Tongue (tissue), 2 donors: ENCODE results near the gene METTL5. TPM values are rescaled to one million over a fixed set of nuclear protein-coding genes. Genes with fewer than 3 reads are reported as not detected.
A peak's percentile ranks its signal among the peaks of the same experiment; 100 is the strongest.
"Not testable (repeated sequence)": the region's sequence is repeated elsewhere in the genome, so short reads cannot be mapped to it uniquely, and the experiment has no call there.

Experiments
- DNase-seq: peaks from one replicate; pipeline ENCODE4 v3.0.0-alpha.2; 2015
- total RNA-seq: library from RNA; depleted of rRNA; stranded (reverse); fragments of >200 nt; gene quantifications from one replicate; pipeline ENCODE4 v1.2.3, GENCODE V29; 2014

The METTL5 gene
- total RNA-seq, 1 donor from 2014 or later = 37.0 TPM

DNA sequence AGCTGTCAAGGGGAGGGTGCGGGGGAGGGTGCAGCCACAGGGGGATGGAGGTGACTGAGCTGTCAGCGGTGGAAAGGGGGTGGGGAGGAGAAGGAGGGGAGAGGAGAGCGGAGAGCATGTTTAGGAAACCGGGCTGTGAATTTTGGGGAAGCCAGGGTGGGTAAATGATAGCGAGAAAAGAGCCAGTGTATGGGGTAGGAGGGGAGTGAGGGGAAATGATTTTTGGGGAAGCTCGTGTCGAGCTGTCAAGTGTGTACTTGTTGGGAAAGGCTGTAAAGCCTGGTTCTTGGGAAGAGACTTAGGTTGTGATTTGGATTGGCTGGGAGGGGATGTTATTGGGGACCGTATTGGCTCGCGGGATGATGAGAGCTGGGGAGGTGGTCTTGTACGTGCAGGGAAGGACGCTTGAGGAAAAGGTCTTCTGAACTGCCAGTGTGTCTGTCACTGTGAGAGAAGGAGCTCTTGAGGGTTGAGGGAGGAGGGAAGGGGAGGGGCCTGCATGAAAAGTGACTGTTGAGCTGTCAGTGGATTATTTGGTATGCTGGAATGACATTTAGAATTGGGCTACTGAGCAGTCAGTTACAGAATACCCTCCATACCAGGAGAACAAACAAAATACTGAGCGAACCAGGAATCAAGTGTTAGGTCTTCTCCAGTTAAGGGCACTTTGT is 3.6 kb upstream of the METTL5 start:
- peak; percentile 62 for DNase-seq

GRCh38 chr2:169827272-169828140 is 2.8 kb upstream of the METTL5 start, which contains the start of gene UBR3:
Gene UBR3, plus strand, starts transcription at chr2:169827454. Its CDS starts 54 bp downstream, at chr2:169827508.
- DNase-seq = peak; percentile 98

DNA sequence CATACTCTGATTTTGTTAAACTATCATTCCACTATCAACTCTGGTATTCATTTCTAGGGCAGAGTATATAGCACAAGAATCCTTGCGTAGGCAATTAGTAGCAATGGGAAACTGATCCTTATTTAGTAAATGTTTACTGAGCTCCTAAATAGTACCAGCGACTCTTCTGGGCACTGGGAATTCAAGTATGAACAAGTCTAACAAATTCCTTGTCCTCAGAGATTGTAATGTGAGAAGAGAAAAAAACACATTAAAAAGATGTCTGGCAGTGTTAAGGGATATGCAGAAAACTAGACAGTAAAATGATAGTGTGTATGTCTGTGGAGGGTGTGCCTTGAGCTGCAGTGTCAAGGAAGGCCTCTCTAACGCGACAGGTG is 721 bp downstream of the METTL5 start:
- no peak for DNase-seq

GRCh38 chr2:169822785-169823392 is 1.8 kb downstream of the METTL5 start:
- DNase-seq = no peak

GRCh38 chr2:169822036-169822435 is 2.7 kb downstream of the METTL5 start:
- no peak for DNase-seq

- DNase-seq = not testable (repeated sequence)
Measured at GRCh38 chr2:169820101-169820500, 4.6 kb downstream of the METTL5 start.

DNA sequence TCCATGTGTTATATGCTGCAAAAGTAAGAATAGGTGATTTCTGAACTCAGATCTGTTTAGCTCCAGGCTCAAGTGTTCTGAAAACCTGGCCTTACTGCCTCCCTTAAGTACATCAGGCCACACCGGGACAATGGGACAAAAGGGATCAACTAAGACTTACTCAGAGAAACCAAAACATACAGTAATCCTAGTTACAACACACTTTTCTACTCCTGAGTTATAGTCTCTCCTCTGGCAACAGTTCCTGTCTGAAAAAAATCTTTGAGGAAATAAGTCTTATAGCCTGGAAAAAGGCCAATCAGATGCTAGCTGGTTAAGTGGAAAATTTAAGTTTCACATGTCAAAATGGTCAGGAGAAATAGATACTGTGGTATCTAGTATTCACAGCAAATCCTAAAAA is 5.6 kb downstream of the METTL5 start:
- DNase-seq = no peak

DNA sequence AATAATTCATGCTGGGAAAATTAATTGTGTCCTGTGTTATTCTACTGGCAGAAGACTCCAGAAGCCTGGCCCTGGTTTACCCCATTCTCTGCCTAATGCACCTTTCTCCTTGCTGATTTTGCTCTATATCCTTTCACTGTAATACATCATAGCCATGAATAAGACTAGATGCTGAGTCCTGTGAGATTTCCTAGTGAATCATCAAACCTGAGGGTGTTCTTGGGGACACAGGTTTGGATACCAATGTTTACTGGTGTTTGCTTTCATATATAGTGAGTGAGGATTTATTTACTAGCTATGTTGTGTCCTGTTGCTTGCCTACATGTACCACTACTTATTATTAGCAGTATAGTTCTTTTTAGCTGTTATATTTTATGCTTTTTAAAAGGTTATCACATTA is 6.5 kb downstream of the METTL5 start:
- no peak for DNase-seq

GRCh38 chr2:169817369-169817768 is 7.3 kb downstream of the METTL5 start:
- not testable (repeated sequence) for DNase-seq

GRCh38 chr2:169816961-169817360 is 7.7 kb downstream of the METTL5 start:
- not testable (repeated sequence) for DNase-seq

GRCh38 chr2:169815849-169816248 is 8.9 kb downstream of the METTL5 start:
- DNase-seq = no peak

DNA sequence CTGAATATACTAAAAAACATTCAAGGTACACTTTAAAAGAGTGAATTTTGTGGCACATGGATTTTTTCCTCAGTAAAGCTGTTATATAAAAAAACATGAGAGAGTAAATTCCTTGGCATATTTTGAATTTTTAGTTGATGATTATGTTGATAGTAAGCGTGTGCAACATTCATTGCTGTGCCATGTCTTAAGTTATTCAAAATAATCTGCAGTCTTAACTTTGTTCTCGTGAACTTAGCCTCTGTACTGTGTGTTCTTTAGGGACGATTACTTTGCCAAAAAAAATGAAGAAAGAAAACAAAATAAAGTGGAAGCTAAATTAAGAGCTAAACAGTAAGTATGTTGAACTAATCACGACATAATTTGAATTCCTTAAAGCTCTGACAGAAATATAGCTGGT is 16.5 kb downstream of the METTL5 start:
- no peak for DNase-seq

DNA sequence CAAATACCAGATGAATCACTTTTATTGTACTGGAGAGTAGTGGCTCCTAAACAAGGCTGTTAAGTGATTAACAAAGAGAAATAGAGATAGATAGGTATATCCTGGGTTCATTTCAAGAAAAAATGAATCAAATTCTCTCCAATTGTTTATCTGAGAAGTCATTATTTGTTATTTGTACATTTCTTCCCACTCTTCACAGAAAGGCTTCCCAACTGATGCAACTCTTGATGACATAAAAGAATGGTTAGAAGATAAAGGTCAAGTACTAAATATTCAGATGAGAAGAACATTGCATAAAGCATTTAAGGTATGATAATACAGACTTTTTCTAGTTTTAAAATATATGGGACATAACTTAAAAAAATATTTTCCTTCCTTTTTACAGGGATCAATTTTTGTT is 18.1 kb downstream of the METTL5 start:
- no peak for DNase-seq

GRCh38 chr2:169803480-169803879 is 21.2 kb downstream of the METTL5 start:
- no peak for DNase-seq

- peak; percentile 97 for DNase-seq
Measured at GRCh38 chr2:169798718-169799592, 25.8 kb downstream of the METTL5 start, which contains the start of gene SSB. Gene SSB, plus strand, starts transcription at chr2:169798871. Its CDS starts 2,090 bp downstream, at chr2:169800961.

DNA sequence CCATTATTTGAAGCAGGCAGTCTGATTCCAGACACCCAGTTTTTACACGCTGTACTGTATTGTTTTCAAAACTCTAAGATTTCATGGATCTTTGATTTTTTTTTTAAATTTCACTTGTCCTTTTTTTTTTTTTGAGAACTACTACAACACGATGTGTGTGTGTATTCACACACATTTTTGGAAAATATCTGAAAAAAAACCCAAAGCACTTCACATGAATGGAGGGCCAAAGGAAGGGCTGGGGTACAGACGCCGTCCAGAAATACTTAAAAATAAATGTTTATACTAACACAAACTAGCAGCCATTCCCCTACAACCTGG is 26.3 kb downstream of the METTL5 start:
- no peak for DNase-seq

DNA sequence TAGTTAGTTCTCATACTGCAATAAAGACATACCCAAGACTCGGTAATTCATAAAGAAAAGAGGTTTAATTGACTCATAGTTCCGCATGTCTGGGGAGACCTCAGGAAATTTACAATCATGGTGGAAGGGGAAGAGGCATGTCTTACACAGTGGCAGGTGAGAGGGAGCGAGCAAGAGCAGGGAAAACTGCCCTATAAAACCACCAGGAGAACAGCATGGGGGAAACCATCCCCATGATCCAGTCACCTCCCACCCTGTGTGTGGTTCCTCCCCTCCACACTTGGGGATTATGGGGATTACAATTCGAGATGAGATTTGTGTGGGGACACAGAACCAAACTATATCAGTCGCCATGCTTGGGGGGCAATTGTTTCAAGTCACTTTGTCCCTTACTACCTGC is 27.1 kb downstream of the METTL5 start:
- no peak for DNase-seq

- DNase-seq = peak; percentile 23
Measured at GRCh38 chr2:169796441-169796840, 28.3 kb downstream of the METTL5 start.

GRCh38 chr2:169795181-169795580 is 29.5 kb downstream of the METTL5 start:
- no peak for DNase-seq

DNA sequence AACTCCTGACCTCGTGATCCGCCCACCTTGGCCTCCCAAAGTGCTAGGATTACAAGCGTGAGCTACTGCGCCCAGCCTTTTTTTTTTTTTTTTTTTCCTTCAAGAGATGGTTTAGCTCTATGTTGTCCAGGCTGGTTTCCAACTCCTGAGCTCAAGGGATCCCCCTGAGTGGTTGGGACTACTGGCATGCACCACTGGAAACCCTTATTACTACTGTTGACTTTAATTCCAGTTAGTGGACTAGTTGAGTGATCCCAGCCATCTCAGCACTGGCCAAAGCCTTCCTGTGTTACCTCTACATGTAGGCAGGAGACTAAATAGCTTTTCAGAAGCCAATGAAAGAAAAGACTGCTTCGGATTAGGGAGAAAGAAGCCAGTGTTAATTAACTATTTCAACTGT is 34.1 kb downstream of the METTL5 start:
- no peak for DNase-seq

DNA sequence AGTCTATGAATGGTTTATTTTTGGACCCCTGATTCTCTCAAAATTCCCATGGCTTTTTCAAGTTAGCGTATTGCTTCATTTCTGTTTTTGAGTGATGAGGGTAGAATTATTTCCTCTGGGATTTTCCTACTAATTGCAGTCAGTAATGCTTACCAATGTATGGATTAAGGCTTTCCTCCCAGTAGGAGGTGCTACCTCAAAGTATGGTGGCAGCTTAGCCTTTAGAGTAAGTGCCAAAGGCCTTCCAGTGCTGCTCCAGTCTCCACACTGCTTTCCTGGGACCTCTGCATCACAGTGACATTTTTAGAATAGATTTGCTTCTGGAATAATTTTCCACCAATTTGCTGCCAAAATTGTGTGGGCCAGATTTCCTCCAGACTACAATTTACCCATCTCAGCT is 42.2 kb downstream of the METTL5 start:
- DNase-seq = no peak
